ENCODE measurements around the gene F7. TPM values are rescaled to one million over a fixed set of nuclear protein-coding genes. Genes with fewer than 3 reads are reported as not detected.
"Not testable (repeated sequence)": the region's sequence is repeated elsewhere in the genome, so short reads cannot be mapped to it uniquely, and the experiment has no call there.

The F7 gene
- total RNA-seq, 2 experiments from 2014 or later: not detected

- Mint-ChIP-seq H3K4me1 (ENCODE audit: low read depth) (peaks cover 23% of the 10 kb centered on the region), H3K4me3 (peak overlapping the region; percentile 52), H3K27me3 (ENCODE audit: low read depth) (peaks cover 19% of the 10 kb centered on the region), H3K36me3 (ENCODE audit: low read depth) (peaks cover 4% of the 10 kb centered on the region), H3K27ac (no peak overlapping the region), H3K9me3 (ENCODE audit: insufficient read depth) (peaks cover 4% of the 10 kb centered on the region)
- ChIA-PET CTCF (no interaction called here), POLR2A (interaction anchor here (0.7 to 1.1 kb wide), 2 partner anchors 11 to 24 kb away, joined by 3 read pairs; no protein-coding TSS in a partner anchor)
- peak; percentile 78 for ATAC-seq
- DNase-seq: peak; percentile 54
These were observed 48.5 kb downstream of the F7 start for GRCh38 chr13:113153810-113154748.

- no peak overlapping the region for H3K4me3 Mint-ChIP-seq
These were observed 49.6 kb downstream of the F7 start for GRCh38 chr13:113155201-113155600.

GRCh38 chr13:113155982-113156655 lies 50.5 kb downstream of the F7 start:
- Mint-ChIP-seq H3K9me3 (ENCODE audit: insufficient read depth) (peaks cover 8% of the 10 kb centered on the region), H3K27me3 (ENCODE audit: low read depth) (peaks cover 19% of the 10 kb centered on the region), H3K36me3 (ENCODE audit: low read depth) (peaks cover 4% of the 10 kb centered on the region), H3K4me1 (ENCODE audit: low read depth) (peaks cover 30% of the 10 kb centered on the region), H3K27ac (no peak overlapping the region), H3K4me3 (no peak overlapping the region)
- CTCF ChIA-PET: no interaction called here
- DNase-seq: no peak
- POLR2A ChIA-PET: no interaction called here
- no peak for ATAC-seq

More at GRCh38 chr13:113155201-113155600, 49.6 kb downstream of the F7 start:
- peaks cover 4% of the 10 kb centered on the region for H3K36me3 Mint-ChIP-seq (ENCODE audit: low read depth)
- ChIA-PET CTCF (no interaction called here), POLR2A (interaction anchor here (0.6 to 1.1 kb wide), 2 partner anchors 10 to 41 kb away, joined by 3 read pairs; no protein-coding TSS in a partner anchor)
- ATAC-seq (no peak), DNase-seq (no peak)
- peaks cover 27% of the 10 kb centered on the region for H3K4me1 Mint-ChIP-seq (ENCODE audit: low read depth)
- peaks cover 19% of the 10 kb centered on the region for H3K27me3 Mint-ChIP-seq (ENCODE audit: low read depth)
- no peak overlapping the region for H3K27ac Mint-ChIP-seq
- H3K9me3 Mint-ChIP-seq (ENCODE audit: insufficient read depth): peaks cover 6% of the 10 kb centered on the region

GRCh38 chr13:113157206-113157928 lies 51.8 kb downstream of the F7 start:
- Mint-ChIP-seq H3K36me3 (ENCODE audit: low read depth) (peaks cover 5% of the 10 kb centered on the region), H3K4me1 (ENCODE audit: low read depth) (peaks cover 28% of the 10 kb centered on the region), H3K27ac (no peak overlapping the region), H3K27me3 (ENCODE audit: low read depth) (peaks cover 12% of the 10 kb centered on the region), H3K9me3 (ENCODE audit: insufficient read depth) (peaks cover 8% of the 10 kb centered on the region), H3K4me3 (no peak overlapping the region)
- ATAC-seq: no peak
- DNase-seq: no peak
- ChIA-PET POLR2A (no interaction called here), CTCF (no interaction called here)

GRCh38 chr13:113157929-113158747 lies 52.5 kb downstream of the F7 start, which contains the start of gene PROZ:
PROZ (plus strand) TSS chr13:113158648; CDS start chr13:113158661, 13 bp downstream.
- CTCF ChIA-PET: no interaction called here
- ATAC-seq: no peak
- DNase-seq: no peak
- H3K27ac Mint-ChIP-seq: no peak within 1 kb of the TSS
- H3K4me3 Mint-ChIP-seq: no peak within 1 kb of the TSS
- POLR2A ChIA-PET: interaction anchor here (0.6 kb wide), 1 partner anchor 71 kb away, joined by 3 read pairs; no protein-coding TSS in a partner anchor
- H3K36me3 Mint-ChIP-seq (ENCODE audit: low read depth): peaks cover 2% of the 10 kb centered on the region
- peaks cover 8% of the 10 kb centered on the region for H3K9me3 Mint-ChIP-seq (ENCODE audit: insufficient read depth)
- H3K4me1 Mint-ChIP-seq (ENCODE audit: low read depth): peaks cover 23% of the 10 kb centered on the region
- peaks cover 6% of the 10 kb centered on the region for H3K27me3 Mint-ChIP-seq (ENCODE audit: low read depth)

- CTCF ChIA-PET: no interaction called here
- POLR2A ChIA-PET: no interaction called here
- Mint-ChIP-seq H3K27me3 (ENCODE audit: low read depth) (peaks cover 3% of the 10 kb centered on the region), H3K4me1 (ENCODE audit: low read depth) (peaks cover 23% of the 10 kb centered on the region), H3K36me3 (ENCODE audit: low read depth) (peaks cover 3% of the 10 kb centered on the region), H3K9me3 (ENCODE audit: insufficient read depth) (peaks cover 8% of the 10 kb centered on the region), H3K4me3 (no peak overlapping the region), H3K27ac (no peak overlapping the region)
- DNase-seq (no peak), ATAC-seq (no peak)
These were observed 53.4 kb downstream of the F7 start for GRCh38 chr13:113158946-113159345.

- H3K9me3 Mint-ChIP-seq (ENCODE audit: insufficient read depth): peaks cover 8% of the 10 kb centered on the region
- ChIA-PET POLR2A (interaction anchor here (0.7 kb wide), 1 partner anchor 108 kb away, joined by 3 read pairs; no protein-coding TSS in a partner anchor), CTCF (no interaction called here)
- peaks cover 22% of the 10 kb centered on the region for H3K4me1 Mint-ChIP-seq (ENCODE audit: low read depth)
- H3K27me3 Mint-ChIP-seq (ENCODE audit: low read depth): peaks cover 3% of the 10 kb centered on the region
- H3K4me3 Mint-ChIP-seq: no peak overlapping the region
- no peak overlapping the region for H3K27ac Mint-ChIP-seq
- H3K36me3 Mint-ChIP-seq (ENCODE audit: low read depth): peaks cover 6% of the 10 kb centered on the region
- DNase-seq (no peak), ATAC-seq (no peak)
These were observed 54.1 kb downstream of the F7 start for GRCh38 chr13:113159701-113160100.

GRCh38 chr13:113160983-113161382 lies 55.4 kb downstream of the F7 start:
- Mint-ChIP-seq H3K27ac (peak overlapping the region; percentile 82), H3K27me3 (ENCODE audit: low read depth) (no peaks in the 10 kb centered on the region), H3K9me3 (ENCODE audit: insufficient read depth) (peaks cover 8% of the 10 kb centered on the region), H3K4me3 (no peak overlapping the region), H3K4me1 (ENCODE audit: low read depth) (peaks cover 22% of the 10 kb centered on the region), H3K36me3 (ENCODE audit: low read depth) (peaks cover 14% of the 10 kb centered on the region)
- ChIA-PET CTCF (no interaction called here), POLR2A (no interaction called here)
- DNase-seq: no peak
- ATAC-seq: no peak

GRCh38 chr13:113161433-113161832 lies 55.8 kb downstream of the F7 start:
- no peaks in the 10 kb centered on the region for H3K27me3 Mint-ChIP-seq (ENCODE audit: low read depth)
- H3K4me1 Mint-ChIP-seq (ENCODE audit: low read depth): peaks cover 26% of the 10 kb centered on the region
- ATAC-seq (no peak), DNase-seq (no peak)
- ChIA-PET POLR2A (no interaction called here), CTCF (no interaction called here)
- H3K27ac Mint-ChIP-seq: peak overlapping the region; percentile 82
- no peak overlapping the region for H3K4me3 Mint-ChIP-seq
- H3K36me3 Mint-ChIP-seq (ENCODE audit: low read depth): peaks cover 15% of the 10 kb centered on the region
- H3K9me3 Mint-ChIP-seq (ENCODE audit: insufficient read depth): peaks cover 8% of the 10 kb centered on the region

GRCh38 chr13:113161975-113162374 lies 56.4 kb downstream of the F7 start:
- CTCF ChIA-PET; POLR2A ChIA-PET; H3K4me3 Mint-ChIP-seq; DNase-seq; ATAC-seq; H3K9me3 Mint-ChIP-seq (ENCODE audit: insufficient read depth); H3K27me3 Mint-ChIP-seq (ENCODE audit: low read depth); H3K27ac Mint-ChIP-seq: not testable (repeated sequence)
- Mint-ChIP-seq H3K4me1 (ENCODE audit: low read depth) (peaks cover 28% of the 10 kb centered on the region), H3K36me3 (ENCODE audit: low read depth) (peaks cover 15% of the 10 kb centered on the region)
